Right lobe of liver (tissue), 6 donors: ENCODE results near the gene MPHOSPH8. TPM values are rescaled to one million over a fixed set of nuclear protein-coding genes. Genes with fewer than 3 reads are reported as not detected.
A peak's percentile ranks its signal among the peaks of the same experiment; 100 is the strongest.

Experiments
- ATAC-seq, 4 donors: fragments of 200-7000 bp; cut with Tn5 transposase; one replicate each; pipeline ENCODE4 v1.9.1; 2020; ENCODE audit warnings: mild to moderate bottlenecking in 4 of 4, moderate library complexity in 4 of 4
- DNase-seq, 3 donors: peaks; one replicate each; pipeline ENCODE4 v3.0.0-alpha.2; 2020
- H3K27ac ChIP-seq, 3 donors: fragments of 200-600 bp; one replicate each; pipeline ENCODE4 v1.8.0; 2022
- H3K27me3 ChIP-seq, 2 donors: fragments of 200-600 bp; one replicate each; pipeline ENCODE4 v1.8.0; 2022
- H3K36me3 ChIP-seq, 4 donors: fragments of 200-600 bp; sonication (generic) in 1 of 4; one replicate each; pipeline versions ENCODE4 v1.5.1 to v1.8.0; 2017 to 2022; ENCODE audit warnings: control low read depth in 1 of 4
- H3K4me1 ChIP-seq, 4 donors: fragments of 200-600 bp; sonication (generic) in 1 of 4; one replicate each; pipeline versions ENCODE4 v1.5.1 to v1.8.0; 2017 to 2022; ENCODE audit warnings: control low read depth in 1 of 4
- H3K4me3 ChIP-seq, 3 donors: fragments of 200-600 bp; one replicate each; pipeline ENCODE4 v1.8.0; 2022
- H3K9me3 ChIP-seq, 4 donors: fragments of 200-600 bp; sonication (generic) in 1 of 4; one replicate each; pipeline versions ENCODE4 v1.5.1 to v1.8.0; 2017 to 2022; ENCODE audit warnings: control low read depth in 1 of 4
- CTCF ChIP-seq, 4 donors: fragments of 200-600 bp in 3 of 4; fragments of 450-650 bp in 1 of 4; IDR thresholded peaks; one replicate each; pipeline versions ENCODE4 v1.5.1 to v1.8.0; 2016 to 2022; ENCODE audit warnings: antibody characterized with exemption in 4 of 4, mild to moderate bottlenecking in 2 of 4
- POLR2A ChIP-seq: fragments of 450-650 bp; IDR thresholded peaks from one replicate; pipeline ENCODE4 v1.6.1; 2017; ENCODE audit warnings: antibody characterized with exemption, mild to moderate bottlenecking
- WGBS: methylation state at CpG from one replicate; pipeline ENCODE4 v1.1.6; 2018; ENCODE audit warnings: low coverage, low lambda C conversion rate; ENCODE audit not compliant: insufficient coverage; ENCODE audit errors: missing lambda C conversion rate; 5-methylcytosine and 5-hydroxymethylcytosine counted together
- intact Hi-C, 2 donors: fragments of 100-400 bp; cut with DNase I; formaldehyde crosslinking; loops; one replicate each; pipeline versions ENCODE4 v1.11.2 to v1.14.1; 2022
- total RNA-seq, 6 experiments: library from RNA; depleted of rRNA in 2 of 6; stranded (reverse); fragments of >200 nt in 2 of 6; fragmentation: NEBNext Ultra II Directional in 3 of 6; extraction: Animal tissue kit (Norgen Biotek cat#: 25700) in 3 of 6; gene quantifications; one replicate each; pipeline versions ENCODE4 v1.1.0 to v1.2.4, GENCODE V29; 2016 to 2023
- donor health status: DM: no; HTN: yes; CAD: no.
- donor health status: DM: no; HTN: no; CAD: no.
- donor health status: DM: no; HTN: no; CAD: no.
- donor health status: DM: no; HTN: yes; CAD: no.
- donor health status: DM: no; HTN: yes; CAD: no.

MPHOSPH8 gene
- total RNA-seq, 6 experiments from 2014 or later = 7.3 to 15.4 (median 10.2) TPM

- no peak for DNase-seq
- no peaks in the 10 kb centered on the region for H3K9me3 ChIP-seq
- peaks cover 0 to 68% (median 17%) of the 10 kb centered on the region in 4 donors for H3K36me3 ChIP-seq
- TF ChIP-seq CTCF (IDR thresholded peaks at IDR 0.05) = no peak
- no peak for TF ChIP-seq POLR2A
- intact Hi-C loops = no loop called here
- no peaks in the 10 kb centered on the region for H3K4me1 ChIP-seq
- no peak overlapping the region for H3K27ac ChIP-seq
- no peak for ATAC-seq
- H3K4me3 ChIP-seq = no peak overlapping the region
- no peaks in the 10 kb centered on the region for H3K27me3 ChIP-seq
- WGBS = 97% methylated on average over 14 of the region's 15 CpGs
Measured at GRCh38 chr13:19661561-19661960, 28.1 kb downstream of the MPHOSPH8 start.

GRCh38 chr13:19663416-19663979, 30.0 kb downstream of the MPHOSPH8 start:
- WGBS = 100% methylated on average over 5 of the region's 13 CpGs
- Histone ChIP-seq H3K27ac (no peak overlapping the region), H3K36me3 (peaks cover 0 to 81% (median 28%) of the 10 kb centered on the region in 4 donors), H3K4me1 (no peaks in the 10 kb centered on the region), H3K4me3 (no peak overlapping the region), H3K9me3 (no peaks in the 10 kb centered on the region), H3K27me3 (no peaks in the 10 kb centered on the region)
- ATAC-seq = no peak
- intact Hi-C loops = no loop called here
- TF ChIP-seq POLR2A = no peak
- no peak for TF ChIP-seq CTCF (IDR thresholded peaks at IDR 0.05)
- no peak for DNase-seq

GRCh38 chr13:19664481-19665230, 31.2 kb downstream of the MPHOSPH8 start:
- TF ChIP-seq POLR2A (no peak), CTCF (IDR thresholded peaks at IDR 0.05) (no peak)
- no peaks in the 10 kb centered on the region for H3K4me1 ChIP-seq
- no peaks in the 10 kb centered on the region for H3K9me3 ChIP-seq
- H3K27me3 ChIP-seq = no peaks in the 10 kb centered on the region
- no peak overlapping the region for H3K27ac ChIP-seq
- ATAC-seq (no peak), DNase-seq (no peak)
- intact Hi-C loops = no loop called here
- peaks cover 0 to 83% (median 27%) of the 10 kb centered on the region in 4 donors for H3K36me3 ChIP-seq
- H3K4me3 ChIP-seq = no peak overlapping the region
- 84% methylated on average over 4 of the region's 14 CpGs for WGBS

- peaks cover 0 to 88% (median 30%) of the 10 kb centered on the region in 4 donors for H3K36me3 ChIP-seq
- 77% methylated on average over 3 of the region's 14 CpGs for WGBS
- H3K4me3 ChIP-seq = no peak overlapping the region
- TF ChIP-seq CTCF (IDR thresholded peaks at IDR 0.05) (no peak), POLR2A (no peak)
- H3K27me3 ChIP-seq = no peaks in the 10 kb centered on the region
- H3K9me3 ChIP-seq = no peaks in the 10 kb centered on the region
- intact Hi-C loops = no loop called here
- ATAC-seq = peak in 2 of 4 donors; percentile 15 to 23
- no peak for DNase-seq
- no peaks in the 10 kb centered on the region for H3K4me1 ChIP-seq
- no peak overlapping the region for H3K27ac ChIP-seq
Measured at GRCh38 chr13:19665427-19665859, 32.0 kb downstream of the MPHOSPH8 start.
